GM23248 (cell line): ENCODE results near the gene PDGFC.

Source experiments
- EZH2 ChIP-seq: fragments of 200-600 bp; sonication (generic); IDR thresholded peaks from 2 replicates; pipeline ENCODE4 v1.6.1; 2018; ENCODE audit warnings: antibody characterized with exemption, mild to moderate bottlenecking; ENCODE audit not compliant: insufficient read depth, poor library complexity, severe bottlenecking
- EZH2phosphoT487 ChIP-seq: fragments of 200-600 bp; sonication (generic); IDR thresholded peaks from 2 replicates; pipeline ENCODE4 v1.6.1; 2018; ENCODE audit warnings: antibody characterized with exemption, moderate library complexity, mild to moderate bottlenecking, low read depth; ENCODE audit not compliant: insufficient read depth

DNA sequence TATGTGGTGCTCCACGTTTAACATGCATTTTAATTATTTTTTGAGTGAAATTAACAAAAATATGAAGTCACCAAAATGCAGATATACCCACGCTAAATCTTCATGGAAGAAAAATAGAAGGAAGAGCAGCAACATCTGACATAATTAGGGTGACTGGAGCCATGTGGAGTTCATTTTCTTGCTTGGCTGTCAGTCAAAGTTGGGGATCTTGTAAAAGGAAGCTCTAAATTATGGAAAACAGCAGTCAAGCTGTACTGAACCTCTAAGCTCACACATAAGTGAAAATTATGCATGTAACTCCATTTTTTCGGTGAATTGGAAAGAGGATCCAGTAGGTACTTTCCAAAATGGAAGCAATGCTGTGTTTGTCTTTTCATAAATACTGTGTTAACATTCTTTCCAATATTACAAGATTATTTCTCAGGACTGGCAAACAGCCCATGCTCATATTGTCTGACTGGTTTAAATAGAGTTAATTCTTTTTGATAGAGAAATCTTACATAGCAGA lies 9.7 kb upstream of the PDGFC start:
- no peak for TF ChIP-seq EZH2
- TF ChIP-seq EZH2phosphoT487 = no peak
